HepG2 (cell line): ENCODE measurements around the gene FGD5. TPM values are rescaled to one million over a fixed set of nuclear protein-coding genes. Genes with fewer than 3 reads are reported as not detected.

Experiments used
- CREB1 ChIP-seq, 2 experiments: fragments of 450-650 bp in 1 of 2; IDR thresholded peaks; 2 replicates each; pipeline ENCODE4 v1.6.1; 2016 to 2017; ENCODE audit warnings: control low read depth in 1 of 2, mild to moderate bottlenecking in 1 of 2, missing compliant biosample characterization in 1 of 2, missing genetic modification characterization in 1 of 2
- GATAD2A ChIP-seq: IDR thresholded peaks from 2 replicates; pipeline ENCODE4 v1.6.1; 2016
- IKZF1 ChIP-seq: fragments of 450-650 bp; IDR thresholded peaks from 2 replicates; pipeline ENCODE4 v1.7.1; 2016
- MTA3 ChIP-seq: sonication (generic); formaldehyde crosslinking; IDR thresholded peaks from 2 replicates; pipeline ENCODE4 v1.4.0; 2020; ENCODE audit warnings: missing genetic modification reagents
- NFKBIZ ChIP-seq: IDR thresholded peaks from 2 replicates; pipeline ENCODE4 v1.6.1; 2018; ENCODE audit warnings: missing genetic modification reagents, missing compliant biosample characterization
- RBFOX2 ChIP-seq: fragments of 200-400 bp; formaldehyde crosslinking; IDR thresholded peaks from 2 replicates; pipeline ENCODE4 v1.6.1; 2017; ENCODE audit warnings: low read depth, mild to moderate bottlenecking, low read length
- SP1 ChIP-seq, 2 experiments: fragments of 450-650 bp in 1 of 2; sonication (generic) in 1 of 2; formaldehyde crosslinking in 1 of 2; IDR thresholded peaks; 2 replicates each; pipeline versions ENCODE4 v1.4.0 to v1.6.1; 2016 to 2020; ENCODE audit warnings: missing genetic modification reagents in 1 of 2
- THYN1 ChIP-seq: sonication (generic); formaldehyde crosslinking; IDR thresholded peaks from 2 replicates; pipeline ENCODE4 v1.8.1; 2023; ENCODE audit warnings: low read depth, mild to moderate bottlenecking, moderate library complexity, missing genetic modification reagents, borderline replicate concordance
- TRIM24 ChIP-seq: sonication (generic); formaldehyde crosslinking; IDR thresholded peaks from 2 replicates; pipeline ENCODE4 v1.8.0; 2022; ENCODE audit warnings: mild to moderate bottlenecking, missing genetic modification reagents
- TSC22D2 ChIP-seq: sonication (generic); formaldehyde crosslinking; IDR thresholded peaks from 2 replicates; pipeline ENCODE4 v1.5.1; 2020; ENCODE audit warnings: missing genetic modification reagents, mild to moderate bottlenecking, borderline replicate concordance
- U2AF1 ChIP-seq: fragments of 200-400 bp; formaldehyde crosslinking; optimal IDR thresholded peaks from 2 replicates; pipeline ENCODE3; 2017; ENCODE audit warnings: mild to moderate bottlenecking, low read depth, low read length
- ZKSCAN8 ChIP-seq: IDR thresholded peaks from 2 replicates; pipeline ENCODE4 v1.6.1; 2016; ENCODE audit warnings: borderline replicate concordance, missing genetic modification reagents, missing compliant biosample characterization
- ZNF335 ChIP-seq: sonication (generic); formaldehyde crosslinking; IDR thresholded peaks from 2 replicates; pipeline ENCODE4 v1.4.0; 2020; ENCODE audit warnings: missing genetic modification reagents
- ZNF430 ChIP-seq: sonication (generic); formaldehyde crosslinking; IDR thresholded peaks from 2 replicates; pipeline ENCODE4 v1.9.0; 2021; ENCODE audit warnings: mild to moderate bottlenecking, missing genetic modification reagents
- polyA plus RNA-seq, 8 experiments: library from polyadenylated mRNA; depleted of rRNA in 3 of 8; stranded (reverse) in 7 of 8; unstranded in 1 of 8; fragments of >200 nt; fragmentation: Illumina TruSeq in 4 of 8; extraction: Trizol in 4 of 8; gene quantifications; 2 replicates each; pipeline versions ENCODE4 v1.2.1 to v1.2.3, GENCODE V29; 2011 to 2016; ENCODE audit warnings: low read depth in 4 of 8, missing spikeins in 1 of 8, mixed read lengths in 1 of 8; ENCODE audit not compliant: insufficient read depth in 1 of 8
- total RNA-seq, 5 experiments: library from RNA; depleted of rRNA; stranded (reverse); fragments of >200 nt; fragmentation: Illumina TruSeq; extraction: Trizol; gene quantifications; 2 replicates each; pipeline ENCODE4 v1.2.3, GENCODE V29; 2016; ENCODE audit warnings: low read depth in 1 of 5
- TF ChIP-seq, protein P1 (sequence below): sonication (generic); formaldehyde crosslinking; conservative IDR thresholded peaks from 2 replicates; pipeline ENCODE4 v1.4.0; 2020; ENCODE audit warnings: missing genetic modification reagents
- TF ChIP-seq, protein P2 (sequence below): sonication (generic); formaldehyde crosslinking; IDR thresholded peaks from 2 replicates; pipeline ENCODE4 v1.5.0; 2020; ENCODE audit warnings: missing genetic modification reagents
- TF ChIP-seq, protein P3 (sequence below), 2 experiments: sonication (generic) in 1 of 2; formaldehyde crosslinking in 1 of 2; IDR thresholded peaks; 2 replicates each; pipeline versions ENCODE4 v1.4.0 to v1.6.1; 2018 to 2020; ENCODE audit warnings: missing genetic modification reagents in 2 of 2, borderline replicate concordance in 1 of 2, low read depth in 1 of 2, mild to moderate bottlenecking in 1 of 2, missing biosample characterization in 1 of 2
- TF ChIP-seq, protein P4 (sequence below): IDR thresholded peaks from 2 replicates; pipeline ENCODE4 v1.6.1; 2016; ENCODE audit warnings: mild to moderate bottlenecking
- TF ChIP-seq, protein P5 (sequence below): IDR thresholded peaks from 2 replicates; pipeline ENCODE4 v1.6.1; 2016; ENCODE audit warnings: missing compliant biosample characterization, missing genetic modification reagents, borderline replicate concordance

The FGD5 gene
- total and polyA plus RNA-seq, 2 of the 13 experiments (the other 11 are each of a cell fraction or from before 2014, with no cell fraction given), result 0.17 TPM; not detected in 1

DNA sequence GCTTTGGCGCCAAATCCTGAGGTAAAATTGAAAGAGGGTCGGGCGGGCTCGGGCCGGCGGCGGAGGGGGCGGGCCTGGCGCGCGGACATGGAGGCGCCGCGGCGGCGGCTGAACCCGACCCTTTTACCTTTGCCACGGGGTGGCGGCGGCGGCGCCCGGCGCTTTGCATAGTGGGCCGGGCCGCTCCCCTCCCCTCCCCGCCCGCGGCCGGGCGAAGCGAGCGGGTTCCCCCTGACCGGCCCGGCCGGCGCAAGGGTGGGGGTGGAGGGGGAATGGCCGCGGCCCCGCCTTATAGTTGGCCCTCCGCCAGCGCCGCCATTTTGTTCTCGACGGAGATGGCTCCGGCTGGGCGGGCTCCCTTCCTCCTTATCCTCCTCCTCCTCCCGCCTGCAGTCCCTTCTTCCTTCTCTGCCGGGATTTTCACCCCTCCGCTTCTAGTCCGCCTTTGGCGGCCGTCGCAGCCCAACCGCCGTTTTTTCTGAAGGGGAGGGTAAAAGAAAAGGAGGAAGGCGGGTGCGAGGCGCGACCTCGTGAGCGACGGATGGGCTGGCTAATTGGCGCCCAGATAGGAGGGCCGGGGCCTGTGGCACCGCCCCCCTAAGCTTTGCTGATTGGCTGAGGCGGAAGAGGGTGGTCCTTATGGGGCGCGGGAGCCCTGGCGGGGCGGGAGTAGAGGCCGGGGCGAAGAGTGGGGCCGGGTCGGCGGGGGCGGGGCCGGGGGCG, 129.3 kb downstream of the FGD5 start (continued):
- 0 out of 2 replicates have a peak, but pooled peaks have one; percentile 26 for TF ChIP-seq ZKSCAN8 (CRISPR knock-in tag)
- TF ChIP-seq TRIM24 (CRISPR knock-in tag), result no peak
- TF ChIP-seq TSC22D2 (CRISPR knock-in tag), result 0 out of 2 replicates have a peak, but pooled peaks have one; percentile 28
- TF ChIP-seq ZNF335 (CRISPR knock-in tag), result peak; percentile 18
- no peak for TF ChIP-seq U2AF1
- TF ChIP-seq RBFOX2, result peak; percentile 70
- TF ChIP-seq IKZF1, result no peak
- TF ChIP-seq, protein P1, sequence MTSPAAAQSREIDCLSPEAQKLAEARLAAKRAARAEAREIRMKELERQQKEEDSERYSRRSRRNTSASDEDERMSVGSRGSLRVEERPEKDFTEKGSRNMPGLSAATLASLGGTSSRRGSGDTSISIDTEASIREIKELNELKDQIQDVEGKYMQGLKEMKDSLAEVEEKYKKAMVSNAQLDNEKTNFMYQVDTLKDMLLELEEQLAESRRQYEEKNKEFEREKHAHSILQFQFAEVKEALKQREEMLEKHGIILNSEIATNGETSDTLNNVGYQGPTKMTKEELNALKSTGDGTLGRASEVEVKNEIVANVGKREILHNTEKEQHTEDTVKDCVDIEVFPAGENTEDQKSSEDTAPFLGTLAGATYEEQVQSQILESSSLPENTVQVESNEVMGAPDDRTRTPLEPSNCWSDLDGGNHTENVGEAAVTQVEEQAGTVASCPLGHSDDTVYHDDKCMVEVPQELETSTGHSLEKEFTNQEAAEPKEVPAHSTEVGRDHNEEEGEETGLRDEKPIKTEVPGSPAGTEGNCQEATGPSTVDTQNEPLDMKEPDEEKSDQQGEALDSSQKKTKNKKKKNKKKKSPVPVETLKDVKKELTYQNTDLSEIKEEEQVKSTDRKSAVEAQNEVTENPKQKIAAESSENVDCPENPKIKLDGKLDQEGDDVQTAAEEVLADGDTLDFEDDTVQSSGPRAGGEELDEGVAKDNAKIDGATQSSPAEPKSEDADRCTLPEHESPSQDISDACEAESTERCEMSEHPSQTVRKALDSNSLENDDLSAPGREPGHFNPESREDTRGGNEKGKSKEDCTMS (CRISPR knock-in tag), result no peak
- TF ChIP-seq, protein P2, sequence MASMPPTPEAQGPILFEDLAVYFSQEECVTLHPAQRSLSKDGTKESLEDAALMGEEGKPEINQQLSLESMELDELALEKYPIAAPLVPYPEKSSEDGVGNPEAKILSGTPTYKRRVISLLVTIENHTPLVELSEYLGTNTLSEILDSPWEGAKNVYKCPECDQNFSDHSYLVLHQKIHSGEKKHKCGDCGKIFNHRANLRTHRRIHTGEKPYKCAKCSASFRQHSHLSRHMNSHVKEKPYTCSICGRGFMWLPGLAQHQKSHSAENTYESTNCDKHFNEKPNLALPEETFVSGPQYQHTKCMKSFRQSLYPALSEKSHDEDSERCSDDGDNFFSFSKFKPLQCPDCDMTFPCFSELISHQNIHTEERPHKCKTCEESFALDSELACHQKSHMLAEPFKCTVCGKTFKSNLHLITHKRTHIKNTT (CRISPR knock-in tag), result no peak
- peak; percentile 57 for TF ChIP-seq CREB1 (IDR thresholded peaks at IDR 0.05)
- peak; percentile 75 for TF ChIP-seq CREB1 (CRISPR knock-in tag; IDR thresholded peaks at IDR 0.05)
- TF ChIP-seq, protein P3, sequence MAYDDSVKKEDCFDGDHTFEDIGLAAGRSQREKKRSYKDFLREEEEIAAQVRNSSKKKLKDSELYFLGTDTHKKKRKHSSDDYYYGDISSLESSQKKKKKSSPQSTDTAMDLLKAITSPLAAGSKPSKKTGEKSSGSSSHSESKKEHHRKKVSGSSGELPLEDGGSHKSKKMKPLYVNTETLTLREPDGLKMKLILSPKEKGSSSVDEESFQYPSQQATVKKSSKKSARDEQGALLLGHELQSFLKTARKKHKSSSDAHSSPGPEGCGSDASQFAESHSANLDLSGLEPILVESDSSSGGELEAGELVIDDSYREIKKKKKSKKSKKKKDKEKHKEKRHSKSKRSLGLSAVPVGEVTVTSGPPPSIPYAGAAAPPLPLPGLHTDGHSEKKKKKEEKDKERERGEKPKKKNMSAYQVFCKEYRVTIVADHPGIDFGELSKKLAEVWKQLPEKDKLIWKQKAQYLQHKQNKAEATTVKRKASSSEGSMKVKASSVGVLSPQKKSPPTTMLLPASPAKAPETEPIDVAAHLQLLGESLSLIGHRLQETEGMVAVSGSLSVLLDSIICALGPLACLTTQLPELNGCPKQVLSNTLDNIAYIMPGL (CRISPR knock-in tag; IDR thresholded peaks at IDR 0.05; ENCODE audit: borderline replicate concordance in 1 of 2, low read depth in 1 of 2), result peak in 1 of 2 experiments; percentile 35; a peak in 2 of 4 replicates
- TF ChIP-seq ZNF430 (CRISPR knock-in tag), result peak; percentile 22; the same call in 1 of the 2 replicates
- TF ChIP-seq GATAD2A (CRISPR knock-in tag), result no peak
- TF ChIP-seq MTA3, result no peak
- no peak for TF ChIP-seq SP1 (IDR thresholded peaks at IDR 0.05)
- peak; percentile 97 for TF ChIP-seq SP1 (CRISPR knock-in tag; IDR thresholded peaks at IDR 0.05)
- TF ChIP-seq, protein P4, sequence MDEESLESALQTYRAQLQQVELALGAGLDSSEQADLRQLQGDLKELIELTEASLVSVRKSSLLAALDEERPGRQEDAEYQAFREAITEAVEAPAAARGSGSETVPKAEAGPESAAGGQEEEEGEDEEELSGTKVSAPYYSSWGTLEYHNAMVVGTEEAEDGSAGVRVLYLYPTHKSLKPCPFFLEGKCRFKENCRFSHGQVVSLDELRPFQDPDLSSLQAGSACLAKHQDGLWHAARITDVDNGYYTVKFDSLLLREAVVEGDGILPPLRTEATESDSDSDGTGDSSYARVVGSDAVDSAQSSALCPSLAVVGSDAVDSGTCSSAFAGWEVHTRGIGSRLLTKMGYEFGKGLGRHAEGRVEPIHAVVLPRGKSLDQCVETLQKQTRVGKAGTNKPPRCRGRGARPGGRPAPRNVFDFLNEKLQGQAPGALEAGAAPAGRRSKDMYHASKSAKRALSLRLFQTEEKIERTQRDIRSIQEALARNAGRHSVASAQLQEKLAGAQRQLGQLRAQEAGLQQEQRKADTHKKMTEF (CRISPR knock-in tag), result peak; percentile 71; the same call in 1 of the 2 replicates
- TF ChIP-seq, protein P5, sequence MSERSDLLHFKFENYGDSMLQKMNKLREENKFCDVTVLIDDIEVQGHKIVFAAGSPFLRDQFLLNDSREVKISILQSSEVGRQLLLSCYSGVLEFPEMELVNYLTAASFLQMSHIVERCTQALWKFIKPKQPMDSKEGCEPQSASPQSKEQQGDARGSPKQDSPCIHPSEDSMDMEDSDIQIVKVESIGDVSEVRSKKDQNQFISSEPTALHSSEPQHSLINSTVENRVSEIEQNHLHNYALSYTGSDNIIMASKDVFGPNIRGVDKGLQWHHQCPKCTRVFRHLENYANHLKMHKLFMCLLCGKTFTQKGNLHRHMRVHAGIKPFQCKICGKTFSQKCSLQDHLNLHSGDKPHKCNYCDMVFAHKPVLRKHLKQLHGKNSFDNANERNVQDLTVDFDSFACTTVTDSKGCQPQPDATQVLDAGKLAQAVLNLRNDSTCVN (CRISPR knock-in tag), result no peak
- 0 out of 2 replicates have a peak, but pooled peaks have one; percentile 69 for TF ChIP-seq NFKBIZ (CRISPR knock-in tag)
- no peak for TF ChIP-seq THYN1 (CRISPR knock-in tag)
